Urinary bladder (tissue), 4 donors: ENCODE data around the gene OTUB1. TPM values are rescaled to one million over a fixed set of nuclear protein-coding genes. Genes with fewer than 3 reads are reported as not detected.

Experiments
- DNase-seq: peaks from one replicate; pipeline ENCODE4 v3.0.0-alpha.2; 2015; ENCODE audit errors: extremely low spot score
- H3K27ac ChIP-seq: one replicate; pipeline ENCODE4 v1.5.1; 2013; ENCODE audit warnings: low read depth, mild to moderate bottlenecking, moderate library complexity
- H3K36me3 ChIP-seq: one replicate; pipeline ENCODE4 v1.6.1; 2013; ENCODE audit warnings: mild to moderate bottlenecking, moderate library complexity; ENCODE audit not compliant: insufficient read depth
- H3K4me1 ChIP-seq: one replicate; pipeline ENCODE4 v1.6.1; 2013; ENCODE audit warnings: mild to moderate bottlenecking, moderate library complexity; ENCODE audit not compliant: insufficient read depth
- H3K4me3 ChIP-seq: one replicate; pipeline ENCODE4 v1.5.1; 2013; ENCODE audit warnings: low read depth, low read length
- WGBS: extraction: QIAGEN DNeasy Blood & Tissue Kit; methylation state at CpG from one replicate; pipeline ENCODE4 v1.1.7; 2013; 5-methylcytosine and 5-hydroxymethylcytosine counted together
- polyA plus RNA-seq: library from polyadenylated mRNA; stranded (reverse); fragments of 200-250 nt; gene quantifications from one replicate; pipeline ENCODE4 v1.2.3, GENCODE V29; 2013
- total RNA-seq: library from RNA; depleted of rRNA; stranded (reverse); fragments of >200 nt; gene quantifications from one replicate; pipeline ENCODE4 v1.2.3, GENCODE V29; 2014
- donor health status: healthy with polysubstance abuse.
- donor health status: healthy.

OTUB1 gene
- total and polyA plus RNA-seq, 2 donors: 19.5 to 78.9 TPM

DNA sequence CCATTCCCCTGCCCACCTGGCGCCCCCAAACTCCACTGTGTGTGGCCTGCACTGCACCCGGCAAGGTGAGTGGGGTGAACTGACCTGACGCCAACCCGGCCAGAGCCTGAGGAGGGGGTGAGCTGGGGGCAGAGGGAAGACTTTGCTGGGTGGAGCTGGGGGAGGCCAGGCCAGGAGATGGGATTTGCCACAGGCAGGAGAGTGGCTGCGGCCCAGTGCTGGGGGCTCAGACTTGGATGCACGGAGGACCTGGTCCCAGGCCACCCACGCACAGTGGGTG, 31.6 kb downstream of the OTUB1 start:
- Histone ChIP-seq H3K36me3 (no peaks in the 10 kb centered on the region), H3K27ac (no peak overlapping the region), H3K4me3 (no peak overlapping the region), H3K4me1 (no peaks in the 10 kb centered on the region)
- DNase-seq: no peak
- 87% methylated on average over 7 of the region's 7 CpGs for WGBS

DNA sequence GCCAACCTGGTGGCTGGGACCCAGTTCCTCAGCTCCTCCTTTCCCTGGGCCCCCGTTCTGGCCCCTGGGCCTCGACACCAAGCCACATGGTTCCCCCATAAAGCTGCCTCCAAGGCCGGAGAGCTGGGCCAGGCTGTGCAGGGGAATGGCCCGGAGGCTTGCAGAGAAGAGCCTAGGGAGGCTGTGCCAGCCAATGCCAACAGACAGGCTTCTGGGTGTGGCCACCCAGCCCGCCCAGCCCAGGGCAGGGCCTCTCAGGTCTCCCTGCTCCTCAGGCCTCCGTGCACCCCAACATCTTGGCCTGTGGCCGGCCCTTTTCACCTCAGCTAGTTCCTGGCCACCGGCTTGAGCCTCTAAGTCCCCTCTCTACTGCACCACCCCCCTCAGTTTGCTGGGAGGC, 32.1 kb downstream of the OTUB1 start:
- H3K36me3 ChIP-seq: no peaks in the 10 kb centered on the region

DNA sequence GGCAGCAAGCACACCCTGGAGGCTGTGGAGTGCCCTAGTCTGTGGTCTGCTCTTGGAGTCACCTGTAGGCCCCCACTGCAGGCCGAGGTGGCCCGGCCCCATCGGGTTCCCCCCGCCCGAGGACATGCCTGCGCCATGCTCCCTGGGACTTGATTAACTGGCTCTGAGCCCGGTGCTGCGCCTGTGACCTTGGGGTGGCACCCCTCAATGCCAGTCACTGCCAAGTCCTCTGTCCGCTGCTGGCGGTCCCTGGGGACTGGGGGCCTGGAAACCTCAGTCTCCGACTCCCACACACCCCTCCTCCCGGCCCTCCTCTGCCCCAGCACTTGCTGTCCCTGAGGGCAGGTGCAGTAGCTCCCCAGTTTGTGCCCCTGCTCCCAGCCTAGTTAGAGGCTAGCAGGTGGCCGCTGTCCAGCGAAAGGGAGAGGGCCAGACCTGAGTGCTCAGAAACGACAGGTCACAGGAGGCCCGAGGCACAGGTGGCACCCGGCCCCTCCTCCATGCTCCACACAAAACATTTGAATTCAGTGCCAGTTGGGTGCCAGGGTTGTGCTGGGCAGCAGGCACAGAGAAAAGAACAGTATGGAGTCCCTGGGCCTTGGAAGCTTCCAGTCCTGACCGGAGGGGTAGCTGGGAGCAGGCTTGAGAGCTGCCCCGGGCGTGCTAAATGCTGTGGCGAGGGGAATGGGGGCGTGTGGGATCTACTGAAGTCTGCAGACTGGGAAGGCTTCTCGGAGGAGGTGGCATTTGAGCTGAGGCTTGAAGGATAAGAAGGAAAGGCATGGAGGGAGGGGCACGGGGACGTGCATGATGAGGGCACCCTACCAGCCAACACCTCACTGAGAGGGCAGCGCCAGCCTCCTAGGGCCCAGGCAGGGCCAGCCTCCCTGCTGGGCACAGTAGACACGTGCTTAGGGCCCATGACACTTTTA, 33.1 kb downstream of the OTUB1 start:
- Histone ChIP-seq H3K36me3 (no peaks in the 10 kb centered on the region), H3K4me1 (no peaks in the 10 kb centered on the region), H3K27ac (no peak overlapping the region), H3K4me3 (no peak overlapping the region)
- no peak for DNase-seq
- 87% methylated on average over 27 of the region's 27 CpGs for WGBS

More for the DNA sequence above, 32.1 kb downstream of the OTUB1 start:
- H3K27ac ChIP-seq: no peak overlapping the region
- no peak overlapping the region for H3K4me3 ChIP-seq
- H3K4me1 ChIP-seq: no peaks in the 10 kb centered on the region
- WGBS: 91% methylated on average over 8 of the region's 8 CpGs
- no peak for DNase-seq

- H3K4me1 ChIP-seq: no peaks in the 10 kb centered on the region
- no peak for DNase-seq
- WGBS: 82% methylated on average over 22 of the region's 22 CpGs
- H3K36me3 ChIP-seq: no peaks in the 10 kb centered on the region
- H3K27ac ChIP-seq: no peak overlapping the region
- H3K4me3 ChIP-seq: no peak overlapping the region
Measured at GRCh38 chr11:64020976-64021756, 34.9 kb downstream of the OTUB1 start.

DNA sequence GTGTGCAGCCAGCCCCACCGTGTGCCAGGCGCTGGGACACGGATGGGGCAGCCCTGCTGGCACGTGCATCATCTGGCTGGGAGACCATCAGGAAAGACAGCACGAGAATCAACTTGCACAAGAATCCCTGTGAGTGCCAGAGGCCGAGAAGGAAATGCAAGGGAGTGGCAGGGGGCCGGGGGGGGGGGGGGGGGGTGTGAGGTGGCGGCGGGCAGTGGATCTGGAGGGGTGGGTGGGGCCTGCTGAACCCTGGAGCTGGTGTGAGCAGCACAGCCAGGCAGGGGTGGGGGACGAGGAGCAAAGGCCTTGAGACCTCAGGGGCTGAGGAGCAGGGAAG, 35.5 kb downstream of the OTUB1 start:
- no peaks in the 10 kb centered on the region for H3K36me3 ChIP-seq
- H3K4me3 ChIP-seq: no peak overlapping the region
- no peak for DNase-seq
- H3K4me1 ChIP-seq: no peaks in the 10 kb centered on the region
- 59% methylated on average over 10 of the region's 10 CpGs for WGBS
- H3K27ac ChIP-seq: no peak overlapping the region

GRCh38 chr11:64022125-64022784, 36.0 kb downstream of the OTUB1 start:
- WGBS: 83% methylated on average over 14 of the region's 14 CpGs
- H3K4me3 ChIP-seq: no peak overlapping the region
- H3K27ac ChIP-seq: no peak overlapping the region
- H3K36me3 ChIP-seq: no peaks in the 10 kb centered on the region
- no peaks in the 10 kb centered on the region for H3K4me1 ChIP-seq
- DNase-seq: no peak

DNA sequence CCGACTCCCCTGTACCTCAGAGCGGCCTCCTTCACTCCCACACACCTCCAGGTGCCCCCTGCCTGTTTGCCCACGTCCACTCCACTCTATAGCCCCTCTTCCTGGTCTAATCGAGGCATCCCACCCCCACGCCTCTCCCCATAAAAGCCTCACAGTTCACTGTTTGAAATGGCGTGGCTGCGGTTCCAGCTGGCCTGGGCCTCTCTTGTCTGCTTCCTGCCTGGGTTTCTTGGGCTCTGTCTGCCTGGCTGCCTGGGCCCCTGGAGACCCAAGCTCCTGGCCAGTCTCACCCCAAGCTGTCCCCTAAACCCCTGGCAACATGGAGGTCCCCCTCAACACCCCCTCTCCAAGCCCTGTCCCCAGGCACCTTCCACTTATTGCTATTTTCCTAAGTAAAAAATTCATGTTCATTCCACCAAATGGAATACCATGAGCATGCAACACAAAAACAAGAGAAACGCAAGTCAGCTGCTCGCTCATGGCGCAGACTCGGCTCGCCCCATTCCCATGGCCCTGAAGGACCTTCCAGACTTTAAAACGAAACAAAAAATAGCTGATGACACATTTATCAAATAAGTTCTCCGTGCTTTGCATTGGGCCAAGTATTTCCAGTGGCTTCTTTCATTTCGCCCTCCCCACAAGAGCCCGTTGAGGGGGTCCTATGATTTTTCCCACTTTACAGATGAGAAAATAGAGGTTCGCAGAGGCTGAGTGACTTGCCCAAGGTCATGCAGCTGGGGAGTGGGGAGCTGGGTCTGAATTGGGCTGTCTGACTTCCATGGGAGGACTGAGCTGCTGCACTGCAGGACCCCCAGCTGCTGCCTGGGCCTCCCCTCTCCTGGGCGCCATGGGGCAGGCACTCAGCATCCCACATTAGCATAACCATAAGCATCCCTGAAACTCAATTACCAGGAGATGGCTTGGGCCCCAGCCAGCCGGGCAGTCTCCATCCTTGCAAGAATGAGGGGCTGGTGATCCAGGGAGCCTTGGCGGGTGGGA, 37.8 kb downstream of the OTUB1 start:
- no peak overlapping the region for H3K27ac ChIP-seq
- no peaks in the 10 kb centered on the region for H3K36me3 ChIP-seq
- no peaks in the 10 kb centered on the region for H3K4me1 ChIP-seq
- DNase-seq: no peak
- H3K4me3 ChIP-seq: no peak overlapping the region
- 86% methylated on average over 20 of the region's 20 CpGs for WGBS

- Histone ChIP-seq H3K36me3 (no peaks in the 10 kb centered on the region), H3K4me1 (no peaks in the 10 kb centered on the region), H3K4me3 (no peak overlapping the region), H3K27ac (no peak overlapping the region)
- WGBS: 91% methylated on average over 4 of the region's 4 CpGs
- DNase-seq: no peak
Measured at GRCh38 chr11:64025205-64025604, 39.0 kb downstream of the OTUB1 start.

DNA sequence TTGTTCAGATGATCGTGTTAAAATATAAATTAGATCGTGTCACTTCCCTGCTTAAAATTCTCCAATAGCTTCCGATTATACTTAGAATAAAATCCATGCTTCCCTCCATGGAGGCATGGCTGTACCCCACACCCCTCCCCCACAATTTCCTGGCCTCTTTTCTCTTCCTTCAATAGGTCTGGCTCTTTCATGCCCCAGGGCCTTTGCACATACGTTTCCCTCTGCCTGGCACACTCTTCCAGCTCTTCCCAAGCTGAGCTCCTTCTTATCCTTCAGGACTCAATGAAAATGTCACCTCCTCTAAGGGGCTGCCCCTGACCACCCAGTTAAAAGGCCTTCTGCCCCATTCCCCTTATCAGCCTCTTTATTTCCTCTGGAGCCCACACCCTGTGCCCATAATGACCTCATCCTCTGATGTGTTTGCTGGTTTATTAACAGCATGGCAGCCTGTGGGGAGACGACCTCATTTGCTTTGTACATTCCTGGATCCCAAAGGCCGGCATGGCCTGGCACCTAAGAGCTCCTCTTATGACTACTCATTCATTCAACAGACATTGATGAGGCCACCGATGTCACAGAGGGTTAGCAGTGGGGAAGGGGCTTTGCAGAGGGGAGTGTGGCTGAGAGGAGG, 40.5 kb downstream of the OTUB1 start:
- H3K4me3 ChIP-seq: no peak overlapping the region
- H3K4me1 ChIP-seq: no peaks in the 10 kb centered on the region
- no peak for DNase-seq
- WGBS: 88% methylated on average over 7 of the region's 7 CpGs
- H3K36me3 ChIP-seq: no peaks in the 10 kb centered on the region
- no peak overlapping the region for H3K27ac ChIP-seq

DNA sequence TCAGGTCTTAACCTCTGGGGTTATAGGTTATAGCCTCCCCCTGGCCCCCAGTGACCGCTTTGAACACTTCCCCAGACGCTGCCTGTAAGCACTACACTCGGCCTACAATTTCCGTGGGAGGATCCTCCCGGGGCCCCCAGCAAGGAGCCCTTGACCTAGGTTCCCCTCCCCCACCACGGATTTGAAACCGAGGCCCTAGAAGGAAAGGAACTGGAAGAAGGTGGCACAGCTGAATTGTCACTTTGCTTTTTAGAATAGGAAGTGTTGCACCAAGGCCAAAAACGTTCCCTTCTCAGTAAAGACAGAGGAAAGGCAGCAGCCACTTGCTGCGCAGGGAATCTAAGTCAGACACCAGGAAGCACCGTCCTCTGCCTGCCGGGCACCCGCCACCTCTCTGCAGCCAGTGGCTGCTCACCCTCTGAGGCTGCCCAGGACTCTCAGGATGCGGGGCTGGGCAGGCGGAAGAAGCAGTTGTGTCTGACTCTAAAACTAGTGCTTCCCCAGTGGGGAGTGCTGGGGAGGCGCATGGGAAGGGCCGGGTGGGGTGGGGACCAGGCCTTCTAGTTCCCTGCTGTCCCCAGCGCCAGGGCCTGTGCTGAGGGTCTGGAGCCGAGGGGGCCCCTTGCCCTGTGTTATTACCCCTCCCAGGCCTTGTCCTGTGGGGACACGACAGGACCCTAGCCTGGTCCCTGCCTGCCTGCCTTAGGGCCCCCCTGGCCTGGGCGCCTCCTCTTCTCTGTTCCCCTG, 41.6 kb downstream of the OTUB1 start:
- 58% methylated on average over 20 of the region's 20 CpGs for WGBS
- Histone ChIP-seq H3K4me1 (no peaks in the 10 kb centered on the region), H3K36me3 (no peaks in the 10 kb centered on the region), H3K4me3 (no peak overlapping the region), H3K27ac (no peak overlapping the region)
- DNase-seq: no peak

DNA sequence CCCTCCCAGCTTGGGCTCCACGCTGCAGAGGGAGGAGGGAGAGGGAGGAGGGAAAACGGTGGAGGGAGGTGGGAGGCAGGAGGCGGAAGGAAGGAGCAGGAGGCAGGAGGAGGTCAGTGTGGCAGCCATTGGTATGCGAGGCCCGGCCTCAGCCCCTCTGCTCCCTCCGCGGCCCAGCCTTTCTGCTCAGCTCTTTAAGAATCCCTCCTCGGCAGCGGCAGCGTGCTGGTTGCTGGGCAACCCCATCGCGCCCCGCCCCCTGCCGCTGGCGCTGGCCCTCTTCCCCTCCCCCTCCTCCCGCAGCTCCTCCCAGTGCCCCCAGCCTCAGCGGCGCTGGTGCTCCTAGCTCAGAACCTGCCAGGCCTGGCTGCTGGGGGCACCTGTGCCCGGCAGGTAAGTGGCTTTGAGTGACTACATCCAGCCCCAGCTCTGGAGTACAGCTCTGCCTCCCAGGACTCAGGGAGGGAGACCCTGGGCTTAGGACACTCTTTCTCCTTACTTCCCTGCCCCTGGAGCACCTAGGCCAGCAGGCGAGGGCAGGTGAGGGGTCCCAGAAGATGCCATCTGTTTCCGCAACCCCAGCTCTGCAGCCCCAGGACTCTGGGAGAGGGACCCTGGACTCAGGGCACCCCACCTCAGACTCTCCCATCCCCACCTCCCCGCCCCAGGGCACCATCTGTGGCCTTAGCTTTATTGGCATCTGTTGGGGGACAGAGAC, 42.3 kb downstream of the OTUB1 start:
- Histone ChIP-seq H3K27ac (no peak overlapping the region), H3K36me3 (no peaks in the 10 kb centered on the region), H3K4me1 (no peaks in the 10 kb centered on the region), H3K4me3 (no peak overlapping the region)
- 18% methylated on average over 22 of the region's 22 CpGs for WGBS
- DNase-seq: no peak

DNA sequence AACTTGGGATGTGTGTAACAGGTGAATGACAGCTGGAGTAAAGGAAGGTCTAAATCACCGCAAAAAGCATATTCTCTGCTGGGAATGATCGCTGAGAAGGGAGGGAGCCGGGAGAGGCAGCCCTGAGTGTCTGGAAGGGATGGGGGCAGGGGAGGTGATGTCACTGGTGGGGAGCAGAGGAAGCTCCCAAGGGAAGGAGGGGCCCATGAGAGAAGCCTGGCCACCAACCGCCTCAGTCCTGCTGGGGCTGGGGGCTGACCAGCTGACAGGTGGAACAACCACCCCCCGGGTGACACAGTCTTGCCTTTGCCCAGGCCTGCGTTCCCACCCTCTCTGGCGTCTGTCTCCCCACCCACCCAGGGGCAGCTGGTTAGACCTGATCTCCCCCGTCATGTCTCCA, 43.5 kb downstream of the OTUB1 start:
- Histone ChIP-seq H3K4me3 (no peak overlapping the region), H3K36me3 (no peaks in the 10 kb centered on the region), H3K4me1 (no peaks in the 10 kb centered on the region), H3K27ac (no peak overlapping the region)
- 80% methylated on average over 8 of the region's 8 CpGs for WGBS
- DNase-seq: no peak
